ENCODE results near the gene NDFIP2.

Gene NDFIP2

DNA sequence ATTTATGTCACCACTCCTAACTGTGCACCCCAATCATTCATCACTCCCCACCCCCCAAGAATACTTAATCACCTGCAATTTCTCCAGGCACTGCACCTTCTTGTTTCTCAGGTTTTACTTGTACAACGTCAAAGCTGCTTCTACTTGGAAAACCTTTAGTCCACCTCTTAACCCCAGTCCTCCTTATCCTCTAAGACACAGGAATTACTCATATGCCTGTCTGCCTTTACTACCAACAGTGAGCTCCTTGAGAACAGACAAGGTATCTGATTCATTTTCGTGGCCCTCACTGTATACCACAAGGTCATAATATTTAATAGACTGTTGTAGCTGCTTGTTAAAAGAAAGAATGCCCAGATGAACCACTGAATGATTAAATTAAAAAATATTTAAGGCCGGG, 21.0 kb upstream of the NDFIP2 start:
- no peak for DNase-seq

DNA sequence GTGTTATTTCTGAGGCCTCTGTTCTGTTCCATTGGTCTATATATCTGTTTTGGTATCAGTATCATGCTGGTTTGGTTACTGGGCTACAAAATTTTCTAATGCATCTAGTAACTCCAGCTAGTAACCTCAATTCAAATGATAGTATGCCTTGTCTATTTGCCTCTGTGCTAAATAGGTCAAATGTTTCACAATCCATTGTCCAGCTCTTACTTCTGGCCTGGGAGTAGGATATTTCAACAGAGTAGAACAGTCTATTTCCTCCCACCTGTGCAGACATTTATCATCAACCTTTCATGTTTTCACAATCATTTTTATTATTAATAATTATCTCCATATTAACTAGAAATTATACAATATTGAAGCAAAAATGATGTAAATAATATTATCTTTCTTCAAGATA, 18.1 kb upstream of the NDFIP2 start:
- no peak for DNase-seq

DNA sequence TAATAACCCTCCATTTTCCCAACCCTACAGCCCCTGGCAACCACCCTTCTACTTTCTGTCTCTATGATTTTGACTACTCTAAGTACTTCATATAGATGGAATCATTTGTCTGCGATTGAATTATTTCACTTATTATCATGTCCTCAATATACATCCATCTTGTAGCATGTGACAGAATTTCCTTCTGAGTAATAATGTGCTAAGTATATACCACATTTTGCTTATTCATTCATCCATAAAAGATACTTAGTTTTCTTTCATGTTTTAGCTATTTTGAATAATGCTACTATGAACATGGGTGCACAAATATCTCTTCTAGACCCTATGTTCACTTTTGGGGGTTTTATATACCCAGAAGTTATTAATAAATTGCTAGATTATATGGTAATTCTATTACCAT, 17.4 kb upstream of the NDFIP2 start:
- no peak for DNase-seq

DNA sequence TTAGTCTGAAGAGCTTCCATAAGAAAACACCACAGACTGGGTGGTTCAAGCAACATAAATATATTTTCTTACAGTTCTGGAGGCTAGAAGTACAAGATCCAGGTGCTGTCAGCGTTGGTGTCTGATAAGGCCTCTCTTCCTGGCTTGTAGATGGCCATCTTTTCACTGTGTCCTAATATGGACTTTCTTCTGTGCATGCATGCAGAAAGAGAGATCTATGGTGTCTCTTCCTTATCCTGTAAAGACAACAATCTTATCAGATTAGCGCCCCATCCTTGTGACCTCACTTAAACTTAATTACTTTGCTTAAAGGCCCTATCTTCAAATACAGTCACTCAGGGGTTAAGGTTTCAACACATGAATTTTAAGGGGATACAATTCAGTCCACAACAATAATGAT, 14.1 kb upstream of the NDFIP2 start:
- no peak for DNase-seq

DNA sequence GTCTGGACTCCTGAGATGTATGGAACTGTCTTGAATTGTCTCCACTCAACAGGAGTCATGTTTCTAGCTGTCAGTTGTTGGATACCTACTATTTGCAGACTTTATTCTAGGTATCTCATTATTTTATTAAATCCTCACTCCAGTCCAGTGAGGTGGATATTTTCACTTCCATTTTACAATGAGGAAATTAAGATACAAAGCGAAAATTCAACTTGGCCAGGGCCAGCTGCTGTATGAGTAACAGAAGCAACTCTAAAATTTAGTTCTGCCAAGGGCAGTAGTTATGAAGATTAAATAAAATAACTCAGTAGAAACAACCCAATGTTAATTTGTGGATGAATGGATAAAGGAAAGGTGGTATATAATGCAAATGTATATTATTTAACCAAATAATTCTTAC, 12.6 kb upstream of the NDFIP2 start:
- DNase-seq = no peak

DNA sequence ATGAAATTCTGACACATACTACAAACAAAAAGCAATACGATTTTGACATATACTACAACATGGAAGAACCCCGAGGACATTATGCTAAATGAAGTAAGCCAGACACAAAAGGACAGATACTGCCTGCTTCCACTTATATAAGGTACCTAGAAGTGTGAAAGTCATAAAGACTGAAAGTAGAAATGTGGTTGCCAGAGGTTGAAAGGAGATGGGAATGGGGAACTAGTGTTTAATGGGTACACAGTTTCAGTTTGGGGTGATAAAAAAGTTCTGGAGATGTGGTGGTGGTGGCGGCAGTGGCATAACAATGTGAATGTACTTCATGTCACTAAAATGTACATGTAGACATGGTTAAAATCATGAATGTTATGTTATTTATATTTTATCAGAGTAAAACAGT, 12.1 kb upstream of the NDFIP2 start:
- no peak for DNase-seq

DNA sequence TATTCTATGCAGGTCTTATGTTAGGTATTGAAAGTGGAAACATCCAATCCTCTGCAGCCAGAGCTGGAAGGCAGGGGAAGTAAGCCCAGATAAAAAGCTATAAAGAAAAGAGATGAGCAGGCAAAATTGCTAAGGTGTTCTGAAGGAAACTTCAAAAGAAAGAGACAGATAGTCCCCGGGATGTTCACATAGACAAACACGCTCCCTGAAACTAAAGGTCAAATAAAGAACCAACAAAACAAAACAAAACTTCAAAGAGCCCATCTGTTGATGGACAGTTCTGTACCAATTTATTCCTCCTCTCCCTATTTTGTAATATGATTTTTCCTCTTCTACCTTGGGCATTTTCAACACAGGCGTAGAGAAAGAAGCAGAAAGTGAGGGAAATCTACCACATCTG, 11.3 kb upstream of the NDFIP2 start:
- no peak for DNase-seq

DNA sequence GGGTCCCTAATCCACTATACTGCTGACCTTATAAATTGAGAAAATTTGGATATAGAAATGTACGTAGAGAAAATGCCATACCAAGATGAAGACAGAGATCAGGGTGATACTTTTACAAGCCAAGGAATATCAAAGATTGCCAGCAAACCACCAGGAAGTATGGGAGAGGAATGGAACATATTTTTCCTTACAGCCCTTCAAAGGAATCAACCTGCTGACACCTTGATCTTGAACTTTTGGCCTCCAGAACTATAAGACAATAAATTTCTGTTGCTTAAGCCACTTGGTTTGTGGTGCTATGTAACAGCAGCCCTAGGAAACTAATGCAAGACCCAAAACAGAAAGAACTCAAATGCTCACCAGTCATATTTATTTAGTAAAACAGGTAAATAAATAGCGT, 10.3 kb upstream of the NDFIP2 start:
- DNase-seq = no peak

DNA sequence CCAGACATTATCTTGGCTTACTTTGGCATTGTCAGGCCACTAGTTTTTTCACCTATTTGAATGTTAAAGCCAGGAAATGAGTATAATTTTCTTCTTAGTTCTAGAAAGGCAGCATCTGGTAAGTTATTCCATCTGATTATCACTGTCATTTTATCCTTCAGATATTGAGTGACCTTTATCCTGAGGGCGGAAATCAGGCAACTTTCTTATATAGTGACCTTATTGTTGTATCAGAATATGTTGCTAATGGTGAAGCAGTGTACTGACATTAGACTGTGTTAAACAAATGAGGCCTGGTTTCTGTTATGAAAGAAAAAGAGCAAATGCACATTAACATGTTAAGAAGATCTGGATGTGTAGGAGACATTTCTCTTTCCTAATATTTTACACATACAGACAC, 5.4 kb upstream of the NDFIP2 start:
- no peak for DNase-seq

DNA sequence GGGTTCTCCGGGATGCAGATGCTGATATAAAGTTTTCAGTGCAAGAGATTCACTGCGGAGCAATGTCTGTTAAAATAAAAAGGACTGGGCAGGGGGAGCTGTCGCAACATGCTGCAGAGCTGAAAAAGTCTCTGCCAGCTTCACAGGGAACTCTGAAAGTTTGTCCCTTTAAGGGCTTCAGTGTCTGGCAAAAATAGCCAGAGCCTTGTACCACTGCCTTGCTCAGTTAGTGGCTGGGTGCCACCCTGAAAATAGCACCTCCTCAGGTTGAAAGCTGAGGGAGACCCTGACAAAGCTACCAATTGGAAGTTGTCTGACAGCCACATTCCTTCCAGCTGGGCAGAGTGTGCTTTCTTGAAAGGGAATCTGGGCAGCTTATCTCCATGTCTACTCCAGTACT, 3.0 kb upstream of the NDFIP2 start:
- DNase-seq = no peak

DNA sequence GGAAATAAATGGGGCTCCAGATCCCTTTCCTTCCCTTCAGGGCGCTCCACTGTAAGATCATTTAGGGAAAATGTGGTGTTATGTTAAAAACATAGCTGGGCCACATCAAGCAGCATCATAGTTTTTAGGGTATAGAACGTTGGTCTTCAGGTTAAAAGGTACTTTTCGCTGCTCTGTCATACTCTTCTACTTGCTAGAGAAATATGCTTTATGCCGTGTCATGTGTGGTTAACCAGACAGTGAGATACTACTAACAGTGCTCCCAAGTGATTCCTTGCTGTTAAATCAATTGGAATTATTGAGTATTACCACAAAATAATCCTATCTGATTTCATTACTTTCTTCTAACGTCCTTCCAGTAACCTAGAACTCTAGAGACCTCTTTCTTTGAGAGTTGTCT, 1.1 kb upstream of the NDFIP2 start:
- no peak for DNase-seq

DNA sequence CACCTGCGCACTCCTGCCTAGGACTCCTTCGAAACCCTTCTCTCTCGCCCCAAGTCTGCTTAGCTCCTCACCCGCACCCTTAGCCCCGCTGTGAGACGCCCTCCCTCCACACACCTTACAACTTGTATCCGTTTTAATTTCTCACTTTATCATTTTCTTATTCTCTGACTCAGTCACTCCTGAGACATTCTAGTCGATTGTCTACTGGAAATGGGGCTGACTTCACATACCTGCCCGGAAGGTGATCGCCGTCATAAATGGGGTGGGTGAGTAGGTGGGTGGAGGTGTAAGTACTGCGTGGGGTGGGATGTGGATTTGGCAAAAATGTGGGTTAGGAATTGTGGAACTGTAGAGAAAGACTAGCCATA, 714 bp downstream of the NDFIP2 start:
- DNase-seq = peak; percentile 74 to 80

DNA sequence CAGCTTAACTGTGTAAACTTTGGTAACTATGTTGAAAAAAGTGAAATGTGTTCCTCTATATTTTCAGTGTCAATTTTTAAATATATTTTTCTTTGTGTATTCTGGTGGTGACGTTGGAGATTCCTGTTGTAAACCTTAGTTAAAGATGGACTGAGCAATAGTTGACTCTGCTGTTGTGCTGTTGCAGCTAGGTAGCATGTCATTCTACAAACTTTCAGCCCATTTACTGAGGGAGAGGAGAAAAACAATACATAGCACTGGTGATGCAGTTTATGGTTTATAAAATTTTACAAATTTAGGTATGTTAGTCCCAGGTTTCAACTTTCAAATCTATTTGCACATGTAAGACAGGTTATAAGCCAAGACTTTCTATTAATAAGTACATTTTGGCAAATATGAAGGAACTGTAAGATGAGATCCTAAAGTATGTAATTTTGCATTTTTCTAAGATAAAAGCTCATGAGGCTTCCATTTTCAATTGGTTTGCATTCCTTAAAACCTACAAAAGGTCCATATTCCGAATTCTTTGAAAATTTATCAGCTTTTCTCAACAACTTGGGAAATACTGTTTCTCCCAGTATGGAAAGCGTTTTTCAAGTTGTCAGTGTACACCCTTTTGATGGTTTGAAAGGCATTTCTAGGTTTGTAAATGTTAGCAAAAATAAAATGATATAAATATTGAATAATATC, 1.5 kb downstream of the NDFIP2 start:
- no peak for DNase-seq

DNA sequence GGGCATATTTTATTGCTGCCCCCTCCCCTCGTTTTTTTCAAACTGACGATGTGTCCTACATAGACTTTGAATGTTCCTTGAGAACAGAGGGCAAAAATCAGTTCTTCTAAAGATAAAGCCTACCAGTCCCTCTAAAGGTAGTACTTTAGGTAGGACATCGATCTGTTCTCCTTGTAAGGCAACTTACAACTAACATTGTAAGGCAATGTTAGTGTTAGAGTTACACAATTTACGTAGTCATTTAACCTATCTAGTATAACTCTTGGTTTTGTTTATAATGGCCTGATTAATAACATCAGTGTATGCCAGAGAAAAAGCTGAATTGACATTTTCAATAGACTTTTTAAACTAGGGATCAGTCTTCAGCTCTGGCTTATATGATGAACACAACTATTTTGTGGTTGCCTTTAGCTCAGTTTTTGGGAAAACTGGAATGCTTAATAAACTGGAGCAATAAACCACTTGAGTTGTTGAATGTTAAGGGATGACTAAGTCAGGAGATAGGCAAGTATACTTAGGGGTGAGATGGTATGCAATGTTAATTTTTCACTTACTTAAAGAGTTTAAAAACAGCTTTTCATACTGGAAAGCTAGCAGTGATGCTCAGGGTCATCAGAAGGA, 2.2 kb downstream of the NDFIP2 start:
- DNase-seq = no peak

DNA sequence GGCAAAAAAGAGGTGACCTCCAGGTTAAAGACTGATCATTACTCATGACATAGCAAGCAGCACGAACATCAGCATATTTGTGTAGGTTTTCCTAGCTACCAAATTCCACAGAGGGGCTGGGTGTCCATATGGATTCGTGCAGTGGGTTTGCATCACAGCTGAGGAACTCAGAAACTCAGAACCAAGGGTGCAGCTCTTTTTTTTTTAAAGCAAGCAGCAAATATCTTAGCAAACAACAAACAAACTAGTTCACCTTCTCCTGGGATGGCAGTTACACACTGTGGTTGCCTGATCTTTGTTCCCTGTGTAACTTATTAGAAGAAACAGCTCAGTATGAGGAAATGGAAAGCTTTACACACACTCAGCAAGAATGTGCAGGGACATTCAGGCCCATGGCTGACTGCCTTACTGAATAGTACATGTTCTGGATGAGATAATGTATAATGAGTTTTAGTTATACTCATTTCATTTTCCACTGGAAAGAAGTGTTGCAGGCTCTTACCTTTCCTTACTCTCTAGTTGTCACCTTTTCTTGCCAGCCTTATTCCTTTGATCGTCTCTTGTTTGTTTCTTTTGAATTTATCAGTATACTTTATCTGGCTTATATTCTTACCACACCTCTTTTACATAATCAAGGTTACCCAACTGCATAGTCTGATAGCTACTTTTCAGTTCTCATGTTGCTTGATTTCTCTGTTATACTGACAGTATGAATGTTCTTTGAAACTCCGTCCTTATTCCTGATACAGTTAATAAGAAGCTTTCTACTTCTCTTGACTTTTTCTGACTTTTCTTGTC, 4.3 kb downstream of the NDFIP2 start:
- peak; percentile 13 to 16 for DNase-seq

DNA sequence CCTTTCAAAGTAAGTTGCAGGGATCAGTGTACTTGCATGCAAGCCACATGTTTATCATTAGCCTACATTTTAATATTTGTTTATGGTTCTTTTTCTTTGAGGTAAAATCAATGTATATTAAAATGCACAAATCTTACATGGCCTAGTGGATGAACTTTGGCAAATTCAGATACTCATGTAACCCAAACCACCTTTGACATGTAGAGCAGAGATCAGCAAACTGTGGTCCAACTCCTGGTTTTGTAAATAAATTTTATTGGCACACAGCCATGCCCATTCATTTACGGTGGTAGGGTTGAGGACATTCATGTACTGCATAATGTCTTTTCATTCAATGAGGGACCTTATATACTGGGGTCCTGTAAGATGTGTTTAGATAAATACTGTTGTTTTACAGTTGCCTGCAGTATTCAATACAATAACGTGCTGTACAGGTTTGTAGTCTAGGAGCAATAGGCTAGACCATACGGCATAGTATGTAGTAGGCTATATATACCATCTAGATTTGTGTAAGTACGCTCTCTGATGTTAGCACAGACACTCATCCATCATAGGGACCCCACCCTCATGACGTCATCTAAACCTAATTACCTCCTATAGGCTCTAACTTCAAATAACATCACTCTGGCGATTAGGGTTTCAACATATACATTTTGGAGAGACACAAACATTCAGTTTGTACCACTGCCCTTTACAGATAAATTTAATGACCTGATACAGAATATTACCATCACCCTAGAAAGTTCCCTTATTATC, 5.7 kb downstream of the NDFIP2 start:
- no peak for DNase-seq

DNA sequence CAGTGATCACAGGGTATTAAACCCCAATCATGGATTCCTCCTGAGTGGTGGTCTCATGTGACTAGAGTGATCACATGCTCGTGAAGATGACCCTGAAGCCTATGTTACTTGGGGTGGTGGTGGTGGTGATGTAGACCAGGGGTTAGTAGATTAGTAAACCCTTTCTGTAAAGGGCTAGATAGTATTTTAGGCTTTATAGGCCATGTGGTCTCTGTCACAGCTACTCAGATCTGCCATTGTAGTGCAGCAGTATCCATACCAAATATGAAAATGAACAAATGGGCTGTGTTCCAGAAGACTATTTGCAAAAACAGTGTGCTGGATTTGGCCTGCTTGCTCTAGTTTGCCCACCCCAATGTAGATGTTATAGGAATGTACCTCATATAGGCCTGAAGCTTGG, 9.4 kb downstream of the NDFIP2 start:
- DNase-seq = no peak

DNA sequence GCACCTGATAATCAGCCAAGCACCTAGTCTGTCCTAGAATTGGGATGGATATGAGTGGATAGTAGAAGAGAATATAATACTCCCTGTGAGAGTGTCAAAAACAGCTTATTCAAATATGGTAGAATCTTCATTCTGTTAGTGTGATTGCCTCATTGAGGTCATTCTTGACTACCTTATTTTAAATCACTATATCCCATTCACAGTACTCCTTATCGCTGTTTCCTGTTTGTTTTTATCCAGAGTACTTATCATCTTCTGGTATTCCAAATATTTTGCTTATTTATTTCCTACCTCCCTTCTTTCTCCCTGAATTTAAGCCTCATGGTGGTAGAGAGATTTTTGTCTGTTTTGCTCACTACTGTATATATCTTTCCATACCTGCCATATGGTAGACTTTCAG, 9.9 kb downstream of the NDFIP2 start:
- DNase-seq = no peak

DNA sequence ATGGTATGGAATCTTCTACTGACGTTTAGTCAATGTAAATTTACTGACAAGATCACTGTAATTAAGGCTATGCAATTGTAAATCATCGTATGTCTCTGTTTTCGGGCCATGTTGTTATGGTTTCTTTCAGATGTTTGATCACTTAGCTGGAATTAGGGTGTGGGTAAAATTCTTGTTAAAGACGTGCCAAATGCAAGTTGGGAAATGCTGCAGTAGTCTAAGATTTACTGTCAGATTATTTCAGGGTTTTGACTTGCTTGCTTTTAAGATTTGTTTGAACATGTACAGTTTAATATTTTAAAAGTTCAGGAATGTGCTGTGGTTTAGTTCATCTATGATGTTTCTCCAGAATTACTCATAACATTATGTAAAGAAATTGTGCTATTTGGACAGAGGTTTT, 10.8 kb downstream of the NDFIP2 start:
- no peak for DNase-seq

DNA sequence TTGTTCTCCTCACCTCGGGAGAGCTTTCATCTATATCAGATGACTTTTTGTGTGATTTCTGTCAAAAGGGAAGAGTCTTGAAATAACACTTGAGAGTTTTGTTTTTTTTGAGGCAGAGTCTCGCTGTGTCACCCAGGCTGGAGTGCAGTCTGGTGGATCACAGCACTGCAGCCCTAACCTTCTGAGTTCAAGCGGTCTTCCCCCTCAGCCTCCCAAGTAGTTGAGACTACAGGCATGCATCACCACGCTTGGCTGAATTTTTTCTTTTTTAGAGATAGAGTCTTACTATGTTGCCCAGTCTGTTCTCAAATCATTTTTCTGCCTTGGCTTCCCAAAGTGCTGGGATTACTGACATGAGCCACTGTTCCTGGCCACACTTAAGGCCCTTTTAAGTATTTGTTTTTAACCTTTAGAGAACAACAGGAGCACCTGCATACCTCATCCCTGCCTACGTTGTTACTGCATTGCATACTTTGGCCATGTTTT, 11.4 kb downstream of the NDFIP2 start:
- no peak for DNase-seq

DNA sequence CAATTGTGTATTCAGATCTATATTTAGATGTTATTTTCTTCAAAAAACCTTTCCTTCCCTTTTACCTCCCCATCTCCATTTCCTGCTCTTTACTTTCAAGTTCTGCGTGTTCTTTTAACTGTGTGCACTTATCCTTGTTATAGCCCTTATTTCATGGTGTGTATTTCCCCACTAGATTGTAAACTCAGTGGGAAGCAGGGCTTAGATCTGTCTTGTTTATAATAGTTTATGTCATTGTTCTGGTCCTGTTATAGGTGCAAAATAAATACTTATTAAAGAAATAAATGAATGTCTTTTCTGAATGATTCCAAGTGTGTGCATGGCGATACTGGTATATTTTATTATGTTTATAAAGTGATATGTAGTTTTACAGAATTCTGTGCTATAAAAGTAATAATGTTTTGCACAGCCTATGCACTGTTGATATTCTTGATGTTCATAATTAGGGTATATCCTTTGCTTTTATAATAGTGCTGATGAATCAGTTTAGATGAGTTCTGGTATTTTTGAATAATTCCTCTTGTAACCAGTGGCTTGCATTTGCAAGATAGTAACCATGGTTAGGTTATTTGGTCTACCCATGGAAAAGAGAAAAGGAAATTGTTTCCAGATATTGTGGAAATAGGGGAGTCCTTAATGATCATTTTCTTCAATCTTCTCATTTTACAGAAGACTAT, 12.1 kb downstream of the NDFIP2 start:
- no peak for DNase-seq

DNA sequence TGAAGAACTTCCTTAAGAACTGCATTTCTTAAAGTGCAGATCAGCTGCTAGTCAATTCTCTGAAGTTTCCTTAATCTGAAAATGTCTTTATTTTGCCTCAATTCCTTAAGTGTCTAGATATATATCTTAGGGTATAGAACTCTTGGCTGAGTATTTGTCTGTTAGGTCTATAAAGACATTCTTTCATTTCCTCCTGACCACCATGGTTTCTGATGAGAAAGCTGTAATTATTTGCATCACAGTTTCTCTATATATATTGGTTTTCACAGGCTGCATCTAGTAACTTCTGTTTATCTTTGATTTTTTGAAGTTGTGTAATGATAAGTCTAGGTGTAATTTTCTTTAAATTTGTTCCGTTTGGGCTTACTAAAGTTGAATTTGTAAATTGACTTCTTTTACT, 15.2 kb downstream of the NDFIP2 start:
- DNase-seq = no peak

DNA sequence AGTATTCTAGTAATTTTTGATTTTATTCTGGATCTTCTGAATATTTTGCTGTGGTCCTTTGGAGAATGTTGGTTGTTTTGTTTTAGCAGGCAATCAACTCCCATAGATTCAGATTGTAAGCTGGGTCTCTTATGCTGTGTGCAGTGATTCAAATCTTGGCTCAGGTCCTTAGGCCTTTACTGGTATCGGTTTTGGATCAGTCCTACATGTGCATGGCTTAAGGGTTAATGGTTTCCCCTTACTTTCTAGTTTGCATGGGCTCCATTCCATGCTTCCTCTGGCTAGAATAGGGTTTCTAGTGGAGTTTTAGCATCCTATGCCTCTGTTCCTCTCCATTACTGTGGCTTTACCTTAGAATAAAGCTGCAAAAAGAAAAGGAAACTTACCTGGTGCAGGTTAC, 16.1 kb downstream of the NDFIP2 start:
- no peak for DNase-seq

Data from activated CD4-positive, alpha-beta T cell treated with anti-CD3 and anti-CD28 coated beads, Interleukin-2, amount 50 U/mL, for 4 hours (primary cell).